PC-3 (cell line): ENCODE data around the gene ACOXL.

Experiments used
- EZH2 ChIP-seq: fragments of 300-600 bp; sonication (generic); IDR thresholded peaks from one replicate; pipeline ENCODE4 v1.6.1; 2017; ENCODE audit warnings: antibody characterized with exemption, mild to moderate bottlenecking, low read length; ENCODE audit not compliant: unreplicated experiment
- EZH2phosphoT487 ChIP-seq: fragments of 300-600 bp; sonication (generic); IDR thresholded peaks from 2 replicates; pipeline ENCODE4 v1.6.1; 2018; ENCODE audit warnings: mild to moderate bottlenecking, antibody characterized with exemption, low read length, borderline replicate concordance
- TF ChIP-seq, protein P1 (sequence below): fragments of 300-600 bp; sonication (generic); conservative IDR thresholded peaks from 2 replicates; pipeline ENCODE4 v1.5.1; 2017; ENCODE audit warnings: antibody characterized with exemption, low read depth, mild to moderate bottlenecking, low read length

DNA sequence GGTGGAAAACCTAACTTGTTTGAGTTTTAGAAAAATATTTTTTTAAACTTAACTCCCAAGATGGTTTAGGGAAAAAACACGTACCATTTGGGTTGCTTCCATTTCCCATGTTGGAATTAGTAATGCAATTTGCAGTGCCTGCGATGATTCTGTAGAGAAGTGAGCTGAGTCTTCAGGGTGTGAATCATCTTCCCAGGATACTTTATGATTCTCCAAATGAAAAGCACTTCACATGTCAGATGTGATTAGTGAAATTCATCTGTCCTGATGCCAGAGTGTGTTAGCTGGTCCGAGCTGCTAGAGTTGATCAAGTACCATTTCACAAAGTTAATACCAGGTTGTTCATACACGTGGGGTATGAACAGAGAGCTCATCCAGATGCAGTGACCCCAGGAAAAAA, 59.1 kb downstream of the ACOXL start:
- TF ChIP-seq EZH2phosphoT487 (no peak), EZH2 (no peak)
- TF ChIP-seq, protein P1, sequence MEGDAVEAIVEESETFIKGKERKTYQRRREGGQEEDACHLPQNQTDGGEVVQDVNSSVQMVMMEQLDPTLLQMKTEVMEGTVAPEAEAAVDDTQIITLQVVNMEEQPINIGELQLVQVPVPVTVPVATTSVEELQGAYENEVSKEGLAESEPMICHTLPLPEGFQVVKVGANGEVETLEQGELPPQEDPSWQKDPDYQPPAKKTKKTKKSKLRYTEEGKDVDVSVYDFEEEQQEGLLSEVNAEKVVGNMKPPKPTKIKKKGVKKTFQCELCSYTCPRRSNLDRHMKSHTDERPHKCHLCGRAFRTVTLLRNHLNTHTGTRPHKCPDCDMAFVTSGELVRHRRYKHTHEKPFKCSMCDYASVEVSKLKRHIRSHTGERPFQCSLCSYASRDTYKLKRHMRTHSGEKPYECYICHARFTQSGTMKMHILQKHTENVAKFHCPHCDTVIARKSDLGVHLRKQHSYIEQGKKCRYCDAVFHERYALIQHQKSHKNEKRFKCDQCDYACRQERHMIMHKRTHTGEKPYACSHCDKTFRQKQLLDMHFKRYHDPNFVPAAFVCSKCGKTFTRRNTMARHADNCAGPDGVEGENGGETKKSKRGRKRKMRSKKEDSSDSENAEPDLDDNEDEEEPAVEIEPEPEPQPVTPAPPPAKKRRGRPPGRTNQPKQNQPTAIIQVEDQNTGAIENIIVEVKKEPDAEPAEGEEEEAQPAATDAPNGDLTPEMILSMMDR = no peak
